Measurements from ENCODE around the gene MYO15A. TPM values are rescaled to one million over a fixed set of nuclear protein-coding genes. Genes with fewer than 3 reads are reported as not detected.

MYO15A gene
- total RNA-seq, 1 experiment from 2014 or later: 0.38 TPM

DNA sequence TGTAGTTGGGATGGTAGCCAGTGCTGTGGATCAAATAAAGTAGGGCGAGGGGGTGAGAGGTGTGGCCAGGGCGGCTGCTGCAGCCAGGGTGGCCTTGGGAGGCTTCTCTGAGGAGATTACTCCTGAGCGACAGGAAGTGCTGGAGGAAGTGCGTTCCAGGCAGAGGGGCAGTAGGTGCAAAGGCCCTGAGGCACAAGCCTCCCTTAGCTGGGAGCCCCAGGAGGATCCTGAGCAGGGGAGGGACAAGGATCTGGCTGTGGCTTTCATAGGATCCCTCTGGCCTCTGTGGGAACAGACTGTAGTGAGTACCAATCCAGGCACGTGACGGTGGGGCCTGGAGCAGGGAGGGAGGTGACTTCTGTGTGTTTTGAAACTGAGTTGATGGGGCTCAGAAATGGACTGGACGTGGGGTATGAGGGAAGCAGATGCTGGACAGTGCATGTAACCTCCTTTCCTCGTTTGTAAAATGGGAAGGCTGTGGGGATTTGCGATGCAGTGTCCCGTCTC, 119.7 kb downstream of the MYO15A start:
- Mint-ChIP-seq H3K27ac (ENCODE audit: unreplicated experiment) (no peak overlapping the region), H3K9me3 (ENCODE audit: low read depth, unreplicated experiment) (no peaks in the 10 kb centered on the region), H3K4me1 (ENCODE audit: low read depth, unreplicated experiment) (no peaks in the 10 kb centered on the region), H3K36me3 (ENCODE audit: insufficient read depth, unreplicated experiment) (peaks cover 15% of the 10 kb centered on the region), H3K4me3 (ENCODE audit: low read depth, unreplicated experiment) (no peak overlapping the region), H3K27me3 (ENCODE audit: unreplicated experiment) (no peaks in the 10 kb centered on the region)
- CTCF ChIA-PET: no interaction called here
- no peak for TF ChIP-seq CTCF (IDR thresholded peaks at IDR 0.05; ENCODE audit: unreplicated experiment)
- BruUV-seq (replicated peaks): no TSS peak
- intact Hi-C loops (cut with micrococcal nuclease; ENCODE audit: unreplicated experiment): loop anchor here (10.0 kb wide), 1 partner anchor 83 kb away; no protein-coding TSS in a partner anchor
- DNase-seq: no peak

DNA sequence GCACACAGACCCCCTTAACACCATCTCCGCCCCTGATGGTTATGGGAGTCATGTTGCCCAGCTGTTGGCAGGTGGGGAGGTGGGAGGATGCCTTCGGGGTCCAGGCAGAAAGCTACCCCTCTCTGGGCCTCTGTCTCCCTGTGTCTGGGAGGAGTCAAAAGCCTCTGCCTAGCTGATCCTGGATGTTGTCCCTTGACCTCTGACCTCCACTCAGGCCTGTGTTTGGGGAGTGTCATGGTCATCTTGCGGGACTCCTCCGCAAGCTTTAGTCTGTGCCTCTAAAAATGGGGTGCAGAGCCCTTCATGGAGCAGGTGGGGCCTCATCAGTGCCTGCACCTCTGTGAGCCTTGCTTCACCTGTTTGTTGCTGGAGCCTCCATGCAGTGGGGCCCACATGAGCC, 120.7 kb downstream of the MYO15A start:
- no peaks in the 10 kb centered on the region for H3K27me3 Mint-ChIP-seq (ENCODE audit: unreplicated experiment)
- H3K4me1 Mint-ChIP-seq (ENCODE audit: low read depth, unreplicated experiment): no peaks in the 10 kb centered on the region
- H3K4me3 Mint-ChIP-seq (ENCODE audit: low read depth, unreplicated experiment): no peak overlapping the region
- H3K9me3 Mint-ChIP-seq (ENCODE audit: low read depth, unreplicated experiment): no peaks in the 10 kb centered on the region
- intact Hi-C loops (cut with micrococcal nuclease; ENCODE audit: unreplicated experiment): loop anchor here (10.0 kb wide), 1 partner anchor 84 kb away; no protein-coding TSS in a partner anchor
- peaks cover 15% of the 10 kb centered on the region for H3K36me3 Mint-ChIP-seq (ENCODE audit: insufficient read depth, unreplicated experiment)
- no peak for TF ChIP-seq CTCF (IDR thresholded peaks at IDR 0.05; ENCODE audit: unreplicated experiment)
- H3K27ac Mint-ChIP-seq (ENCODE audit: unreplicated experiment): no peak overlapping the region
- CTCF ChIA-PET: no interaction called here
- BruUV-seq (replicated peaks): no TSS peak
- no peak for DNase-seq

Other genes starting within 250 kb of the MYO15A start
- 20.1 and 23.1 TPM in 2 replicates for gene TOM1L2, start 136.4 kb upstream of the MYO15A start, total RNA-seq (2022)
- 2.0 and 2.8 TPM in 2 replicates for gene DRC3, start 135.9 kb upstream of the MYO15A start, total RNA-seq (2022)
- gene ATPAF2, start 69.6 kb upstream of the MYO15A start, total RNA-seq (2022): 17.7 and 19.6 TPM in 2 replicates
- gene GID4, start 69.3 kb upstream of the MYO15A start, total RNA-seq (2022): 7.3 and 7.4 TPM in 2 replicates
- 24.9 and 34.5 TPM in 2 replicates for gene DRG2, start 20.8 kb upstream of the MYO15A start, total RNA-seq (2022)
- gene ALKBH5, start 75.1 kb downstream of the MYO15A start, total RNA-seq (2022): 51.7 and 54.9 TPM in 2 replicates
- 10.0 and 10.7 TPM in 2 replicates for gene LLGL1, start 116.9 kb downstream of the MYO15A start, total RNA-seq (2022)
- gene FLII, start 150.0 kb downstream of the MYO15A start, total RNA-seq (2022): 281 and 298 TPM in 2 replicates
- 13.3 and 14.7 TPM in 2 replicates for gene MIEF2, start 151.9 kb downstream of the MYO15A start, total RNA-seq (2022)
- 39.7 and 40.2 TPM in 2 replicates for gene TOP3A, start 206.2 kb downstream of the MYO15A start, total RNA-seq (2022)
- gene SMCR8, start 206.5 kb downstream of the MYO15A start, total RNA-seq (2022): 20.4 and 24.5 TPM in 2 replicates